Measurements from ENCODE around the gene KRT73.

The KRT73 gene

GRCh38 chr12:52568111-52568510, 50.2 kb downstream of the KRT73 start:
- no peak for DNase-seq (ENCODE audit: low read depth in 2 of 2)

GRCh38 chr12:52566847-52567291, 51.5 kb downstream of the KRT73 start:
- DNase-seq (ENCODE audit: low read depth in 2 of 2), result peak in 1 of 2 donors; percentile 1

DNA sequence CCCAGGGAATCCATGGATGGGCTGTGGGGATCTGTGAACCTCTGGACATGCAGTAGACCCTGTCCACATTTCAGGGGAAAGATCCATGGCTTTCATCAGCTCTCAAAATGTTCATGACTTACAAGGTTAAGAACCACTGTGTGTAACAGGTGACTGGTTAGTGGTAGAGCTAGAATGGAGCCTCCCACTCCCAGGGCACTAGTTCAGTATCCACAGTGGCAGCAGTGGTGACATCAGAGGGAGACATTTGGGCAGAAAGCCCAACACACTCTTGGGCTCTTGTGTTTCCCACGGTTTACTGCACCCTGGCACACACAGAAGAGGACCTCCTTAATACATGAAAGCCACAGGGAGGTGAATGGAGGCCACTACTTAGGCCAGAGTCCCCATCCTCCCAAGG, 53.8 kb downstream of the KRT73 start:
- DNase-seq (ENCODE audit: low read depth in 2 of 2), result no peak

DNA sequence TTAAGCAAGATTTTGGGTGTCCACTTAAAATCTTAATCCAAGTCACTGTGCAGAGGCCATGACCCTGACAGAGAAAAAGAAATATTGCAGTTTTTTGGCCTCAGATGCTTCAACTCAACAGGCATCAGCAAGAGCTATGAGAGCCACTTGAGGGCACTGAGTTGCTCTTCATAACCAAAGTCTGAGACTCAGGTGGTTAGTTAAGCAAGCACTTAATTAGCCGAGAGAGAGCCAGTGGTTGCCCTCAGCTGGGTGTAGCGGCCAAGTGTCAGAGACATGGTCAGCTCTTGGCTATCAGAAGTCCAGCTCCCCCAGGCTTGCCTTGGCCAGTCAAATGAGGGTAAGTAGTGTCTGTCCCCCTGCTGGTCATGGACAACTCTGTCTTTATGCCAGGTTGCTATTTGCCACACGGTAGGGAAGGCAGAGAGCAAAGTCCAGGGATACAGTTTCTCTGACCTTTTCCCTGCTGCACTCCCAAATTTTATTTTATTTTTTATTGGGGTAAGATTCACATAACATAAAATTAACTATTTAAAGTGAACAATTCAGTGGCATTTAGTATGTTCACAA, 56.4 kb downstream of the KRT73 start:
- DNase-seq (ENCODE audit: low read depth in 2 of 2), result no peak

DNA sequence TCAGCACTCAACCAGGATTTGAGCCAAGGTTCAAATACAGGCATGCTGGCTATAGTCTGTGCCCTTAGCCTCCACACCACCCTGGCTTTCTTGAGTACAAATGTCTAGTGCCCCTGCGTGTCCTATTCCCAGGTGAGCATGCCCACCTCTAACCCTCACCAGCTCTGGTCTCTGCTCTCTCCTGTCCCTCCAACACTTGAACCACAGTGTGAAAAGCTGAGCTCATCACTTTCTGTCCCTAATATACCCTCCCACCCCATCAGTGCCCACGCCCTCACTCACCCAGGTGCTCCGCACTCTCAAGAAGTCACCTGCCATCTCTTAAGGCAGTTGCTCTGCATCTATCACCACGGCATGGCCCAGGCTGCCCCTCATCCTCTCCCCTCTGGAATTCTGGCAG, 58.4 kb downstream of the KRT73 start:
- DNase-seq (ENCODE audit: low read depth in 2 of 2), result no peak

GRCh38 chr12:52558781-52559445, 59.4 kb downstream of the KRT73 start:
- no peak for DNase-seq (ENCODE audit: low read depth in 2 of 2)

All from stimulated activated CD8-positive, alpha-beta memory T cell treated with anti-CD3 and anti-CD28 coated beads, Interleukin-2, amount 100 ng/mL, for 48 hours (primary cell).